Measurements from ENCODE around the gene BUD31. TPM values are rescaled to one million over a fixed set of nuclear protein-coding genes. Genes with fewer than 3 reads are reported as not detected.

The BUD31 gene
- total and polyA plus RNA-seq, 9 of the 15 experiments (the other 6 are each of a cell fraction or from before 2014, with no cell fraction given), result 105 to 342 (median 247) TPM

- TF ChIP-seq, protein P1, sequence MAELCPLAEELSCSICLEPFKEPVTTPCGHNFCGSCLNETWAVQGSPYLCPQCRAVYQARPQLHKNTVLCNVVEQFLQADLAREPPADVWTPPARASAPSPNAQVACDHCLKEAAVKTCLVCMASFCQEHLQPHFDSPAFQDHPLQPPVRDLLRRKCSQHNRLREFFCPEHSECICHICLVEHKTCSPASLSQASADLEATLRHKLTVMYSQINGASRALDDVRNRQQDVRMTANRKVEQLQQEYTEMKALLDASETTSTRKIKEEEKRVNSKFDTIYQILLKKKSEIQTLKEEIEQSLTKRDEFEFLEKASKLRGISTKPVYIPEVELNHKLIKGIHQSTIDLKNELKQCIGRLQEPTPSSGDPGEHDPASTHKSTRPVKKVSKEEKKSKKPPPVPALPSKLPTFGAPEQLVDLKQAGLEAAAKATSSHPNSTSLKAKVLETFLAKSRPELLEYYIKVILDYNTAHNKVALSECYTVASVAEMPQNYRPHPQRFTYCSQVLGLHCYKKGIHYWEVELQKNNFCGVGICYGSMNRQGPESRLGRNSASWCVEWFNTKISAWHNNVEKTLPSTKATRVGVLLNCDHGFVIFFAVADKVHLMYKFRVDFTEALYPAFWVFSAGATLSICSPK (IDR thresholded peaks at IDR 0.05; ENCODE audit: borderline replicate concordance), result no peak
- TF ChIP-seq SOX6 (IDR thresholded peaks at IDR 0.05) (no peak), CBFA2T3 (IDR thresholded peaks at IDR 0.05) (no peak), TBP (optimal IDR thresholded peaks at IDR 0.05; ENCODE audit: low read depth, low read length) (no peak), ZNF445 (CRISPR knock-in tag; IDR thresholded peaks at IDR 0.05; ENCODE audit: low read depth) (no peak), ZNF780A (CRISPR knock-in tag; IDR thresholded peaks at IDR 0.05) (no peak), CHCHD3 (CRISPR knock-in tag; IDR thresholded peaks at IDR 0.05) (no peak), ZNF764 (CRISPR knock-in tag; IDR thresholded peaks at IDR 0.05; ENCODE audit: low read depth) (no peak), RBM22 (IDR thresholded peaks at IDR 0.05; ENCODE audit: low read depth, low read length, poor library complexity, severe bottlenecking) (peak; percentile 84), L3MBTL2 (IDR thresholded peaks at IDR 0.05) (no peak), HDAC2 (IDR thresholded peaks at IDR 0.05) (no peak), ZNF717 (CRISPR knock-in tag; IDR thresholded peaks at IDR 0.05) (peak; percentile 69; the same call in 1 of the 2 replicates), RBM39 (optimal IDR thresholded peaks at IDR 0.05; ENCODE audit: low read depth, low read length) (no peak), ZC3H11A (IDR thresholded peaks at IDR 0.05; ENCODE audit: low read depth, low read length) (no peak), ZNF444 (CRISPR knock-in tag; IDR thresholded peaks at IDR 0.05) (no peak), FIP1L1 (IDR thresholded peaks at IDR 0.05; ENCODE audit: low read depth, low read length, poor library complexity, severe bottlenecking) (peak; percentile 48), POLR2H (tag; IDR thresholded peaks at IDR 0.05; ENCODE audit: low read depth) (no peak), VEZF1 (CRISPR knock-in tag; IDR thresholded peaks at IDR 0.05) (no peak), ZNF696 (CRISPR knock-in tag; conservative IDR thresholded peaks at IDR 0.05) (no peak), MTA2 (IDR thresholded peaks at IDR 0.05; ENCODE audit: low read depth) (no peak), EZH2 (IDR thresholded peaks at IDR 0.05; ENCODE audit: borderline replicate concordance, low read depth, low read length) (no peak), NONO (IDR thresholded peaks at IDR 0.05; ENCODE audit: low read depth in 2 of 2, low read length in 1 of 2) (no peak), TSC22D4 (tag; IDR thresholded peaks at IDR 0.05) (no peak), TEAD2 (tag; IDR thresholded peaks at IDR 0.05) (no peak)
- TF ChIP-seq, protein P2, sequence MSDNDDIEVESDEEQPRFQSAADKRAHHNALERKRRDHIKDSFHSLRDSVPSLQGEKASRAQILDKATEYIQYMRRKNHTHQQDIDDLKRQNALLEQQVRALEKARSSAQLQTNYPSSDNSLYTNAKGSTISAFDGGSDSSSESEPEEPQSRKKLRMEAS (CRISPR knock-in tag; IDR thresholded peaks at IDR 0.05), result no peak
- TF ChIP-seq, protein P3, sequence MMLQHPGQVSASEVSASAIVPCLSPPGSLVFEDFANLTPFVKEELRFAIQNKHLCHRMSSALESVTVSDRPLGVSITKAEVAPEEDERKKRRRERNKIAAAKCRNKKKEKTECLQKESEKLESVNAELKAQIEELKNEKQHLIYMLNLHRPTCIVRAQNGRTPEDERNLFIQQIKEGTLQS (IDR thresholded peaks at IDR 0.05), result no peak
- TF ChIP-seq, protein P3 (CRISPR knock-in tag; conservative IDR thresholded peaks at IDR 0.05), result no peak
These were observed 49.1 kb downstream of the BUD31 start (continued) for GRCh38 chr7:99457650-99458493.
